Left ventricle myocardium inferior (tissue), 1 donor: ENCODE measurements around the gene CCDC174. TPM values are rescaled to one million over a fixed set of nuclear protein-coding genes. Genes with fewer than 3 reads are reported as not detected.

Source experiments
- DNase-seq: peaks from one replicate; pipeline ENCODE4 v3.0.0-alpha.2; 2020
- H3K27ac ChIP-seq: fragments of 200-600 bp; replicated peaks from 2 replicates; pipeline ENCODE4 v1.8.0; 2021
- H3K27me3 ChIP-seq: fragments of 200-600 bp; 2 replicates; pipeline ENCODE4 v1.8.0; 2021; ENCODE audit warnings: low read depth
- H3K36me3 ChIP-seq: fragments of 200-600 bp; 2 replicates; pipeline ENCODE4 v1.8.0; 2021
- H3K4me1 ChIP-seq: fragments of 200-600 bp; 2 replicates; pipeline ENCODE4 v1.8.0; 2021
- H3K4me3 ChIP-seq: fragments of 200-600 bp; 2 replicates; pipeline ENCODE4 v1.8.0; 2021; ENCODE audit warnings: mild to moderate bottlenecking, moderate library complexity
- H3K9me3 ChIP-seq: fragments of 200-600 bp; replicated peaks from 2 replicates; pipeline ENCODE4 v1.8.0; 2021
- CTCF ChIP-seq: fragments of 200-600 bp; IDR thresholded peaks from 2 replicates; pipeline ENCODE4 v1.8.0; 2021; ENCODE audit warnings: antibody characterized with exemption, mild to moderate bottlenecking, borderline replicate concordance
- intact Hi-C: fragments of 100-400 bp; cut with micrococcal nuclease; formaldehyde crosslinking; loops from one replicate; pipeline ENCODE4 v1.11.0; 2022
- total RNA-seq: library from RNA; stranded (reverse); fragmentation: NEBNext Ultra II Directional; extraction: Animal tissue kit (Norgen Biotek cat#: 25700); gene quantifications from one replicate; pipeline ENCODE4 v1.2.1, GENCODE V29; 2021
- donor health status: DM: no; HTN: yes; CAD: no; lungs with severe emphysema.

The CCDC174 gene
- total RNA-seq, 1 donor from 2014 or later = 11.9 TPM

GRCh38 chr3:14632442-14632930 lies 19.1 kb upstream of the CCDC174 start:
- intact Hi-C loops = no loop called here
- Histone ChIP-seq H3K9me3 (peaks cover 8% of the 10 kb centered on the region), H3K4me3 (no peak overlapping the region), H3K27me3 (peaks cover 34% of the 10 kb centered on the region), H3K4me1 (no peaks in the 10 kb centered on the region), H3K36me3 (no peaks in the 10 kb centered on the region), H3K27ac (no peak overlapping the region)
- TF ChIP-seq CTCF = no peak
- no peak for DNase-seq

GRCh38 chr3:14633417-14633816 lies 18.1 kb upstream of the CCDC174 start:
- Histone ChIP-seq H3K4me3 (no peak overlapping the region), H3K4me1 (no peaks in the 10 kb centered on the region), H3K9me3 (peaks cover 4% of the 10 kb centered on the region), H3K27ac (no peak overlapping the region), H3K27me3 (peaks cover 43% of the 10 kb centered on the region), H3K36me3 (no peaks in the 10 kb centered on the region)
- no peak for TF ChIP-seq CTCF
- no peak for DNase-seq
- intact Hi-C loops = no loop called here

GRCh38 chr3:14633819-14634424 lies 17.6 kb upstream of the CCDC174 start:
- TF ChIP-seq CTCF = peak; percentile 82
- no peak overlapping the region for H3K4me3 ChIP-seq
- H3K9me3 ChIP-seq = no peaks in the 10 kb centered on the region
- H3K4me1 ChIP-seq = no peaks in the 10 kb centered on the region
- intact Hi-C loops = no loop called here
- H3K27ac ChIP-seq = no peak overlapping the region
- H3K27me3 ChIP-seq = peaks cover 45% of the 10 kb centered on the region
- DNase-seq = peak; percentile 37
- H3K36me3 ChIP-seq = no peaks in the 10 kb centered on the region

- no peaks in the 10 kb centered on the region for H3K4me1 ChIP-seq
- intact Hi-C loops = no loop called here
- H3K9me3 ChIP-seq = no peaks in the 10 kb centered on the region
- H3K27ac ChIP-seq = no peak overlapping the region
- no peak for TF ChIP-seq CTCF
- DNase-seq = no peak
- no peaks in the 10 kb centered on the region for H3K36me3 ChIP-seq
- H3K4me3 ChIP-seq = no peak overlapping the region
- peaks cover 51% of the 10 kb centered on the region for H3K27me3 ChIP-seq
Observed at GRCh38 chr3:14634763-14635400, 16.7 kb upstream of the CCDC174 start.

- H3K27me3 ChIP-seq = peaks cover 68% of the 10 kb centered on the region
- H3K27ac ChIP-seq = no peak overlapping the region
- H3K9me3 ChIP-seq = no peaks in the 10 kb centered on the region
- H3K36me3 ChIP-seq = no peaks in the 10 kb centered on the region
- intact Hi-C loops = no loop called here
- no peak overlapping the region for H3K4me3 ChIP-seq
- DNase-seq = no peak
- H3K4me1 ChIP-seq = no peaks in the 10 kb centered on the region
- no peak for TF ChIP-seq CTCF
Observed at GRCh38 chr3:14636496-14637087, 15.0 kb upstream of the CCDC174 start.
